A549 (cell line): Measurements from ENCODE around the gene ARFGEF3. TPM values are rescaled to one million over a fixed set of nuclear protein-coding genes. Genes with fewer than 3 reads are reported as not detected.

Experiments used
- ATAC-seq, 2 experiments: fragments of 200-7000 bp in 1 of 2; fragments of >200 bp in 1 of 2; cut with Nextera tagmentation in 1 of 2; cut with Tn5 transposase in 1 of 2; 3 replicates each; pipeline versions ENCODE4 v1.8.0 to v1.9.1; 2018 to 2020; ENCODE audit warnings: mild to moderate bottlenecking in 1 of 2, moderate library complexity in 1 of 2
- CTCF ChIA-PET: fragments of 300-600 bp; sonication (Branson Sonifier 250); formaldehyde crosslinking; extraction: SDS; loops from one replicate; lab custom pipeline; 2021; ENCODE audit warnings: antibody characterized with exemption, inconsistent platforms; lab: Yijun Ruan, JAX
- POLR2A ChIA-PET: fragments of 350-600 bp; formaldehyde crosslinking; extraction: SDS; loops from one replicate; lab custom pipeline; 2021; ENCODE audit warnings: antibody characterized with exemption, inconsistent platforms; lab: Yijun Ruan, JAX
- DNase-seq, 2 experiments: peaks; one replicate each; pipeline versions ENCODE4 v3.0.0 to v3.0.0-alpha.2; 2011 to 2016; ENCODE audit warnings: low read depth in 1 of 2, low spot score in 1 of 2
- FAIRE-seq: peaks from 2 replicates; lab custom pipeline; 2011; peaks lifted over from hg19 to GRCh38; lab: Jason Lieb, UNC
- H3K27ac ChIP-seq, 2 experiments: fragments of >200 bp; sonication (Bioruptor Twin); formaldehyde crosslinking; 3 replicates each; pipeline ENCODE4 v1.5.1; 2016 to 2017
- H3K4me1 ChIP-seq: fragments of >200 bp; sonication (Bioruptor Twin); formaldehyde crosslinking; 3 replicates; pipeline ENCODE4 v1.6.1; 2016
- H3K4me2 ChIP-seq: fragments of >200 bp; sonication (Bioruptor Twin); formaldehyde crosslinking; 3 replicates; pipeline ENCODE4 v1.6.1; 2016
- H3K4me3 ChIP-seq: fragments of >200 bp; sonication (Bioruptor Twin); formaldehyde crosslinking; 3 replicates; pipeline ENCODE4 v1.5.1; 2016
- H3K9me3 ChIP-seq: fragments of >200 bp; sonication (Bioruptor Twin); formaldehyde crosslinking; 3 replicates; pipeline ENCODE4 v1.6.1; 2016
- BHLHE40 ChIP-seq: IDR thresholded peaks from 2 replicates; pipeline ENCODE4 v1.6.1; 2012; ENCODE audit warnings: low read depth, low read length, inconsistent platforms
- CBX8 ChIP-seq: fragments of 200-600 bp; sonication (generic); IDR thresholded peaks from 2 replicates; pipeline ENCODE4 v1.6.1; 2016
- CHD4 ChIP-seq: fragments of 200-600 bp; sonication (generic); IDR thresholded peaks from 2 replicates; pipeline ENCODE4 v1.6.1; 2016; ENCODE audit warnings: antibody characterized with exemption, mild to moderate bottlenecking, borderline replicate concordance
- E2F6 ChIP-seq: IDR thresholded peaks from 2 replicates; pipeline ENCODE4 v1.6.1; 2012; ENCODE audit warnings: low read depth, borderline replicate concordance
- EHF ChIP-seq: fragments of 250-450 bp; sonication (Bioruptor Pico); IDR thresholded peaks from 2 replicates; pipeline ENCODE4 v1.5.0; 2020; ENCODE audit warnings: mild to moderate bottlenecking
- ESRRA ChIP-seq: fragments of 150-350 bp; IDR thresholded peaks from 2 replicates; pipeline ENCODE4 v1.6.1; 2014; ENCODE audit warnings: mild to moderate bottlenecking, low read length, borderline replicate concordance
- FOSB ChIP-seq: fragments of 250-450 bp; sonication (Bioruptor Pico); IDR thresholded peaks from 2 replicates; pipeline ENCODE4 v1.5.0; 2020; ENCODE audit warnings: mild to moderate bottlenecking, moderate library complexity
- FOSL2 ChIP-seq, 2 experiments: fragments of 450-650 bp in 1 of 2; fragments of >200 bp in 1 of 2; sonication (Bioruptor Twin) in 1 of 2; formaldehyde crosslinking; IDR thresholded peaks; 2 replicates each; pipeline versions ENCODE4 v1.5.0 to v1.6.1; 2016 to 2020; ENCODE audit warnings: mild to moderate bottlenecking in 1 of 2, moderate library complexity in 1 of 2
- HDAC2 ChIP-seq: fragments of 200-600 bp; sonication (generic); IDR thresholded peaks from 2 replicates; pipeline ENCODE4 v1.6.1; 2016
- HOXB13 ChIP-seq: fragments of 250-450 bp; sonication (Bioruptor Pico); IDR thresholded peaks from 2 replicates; pipeline ENCODE4 v1.5.0; 2020; ENCODE audit warnings: low read depth, mild to moderate bottlenecking, moderate library complexity
- HOXB5 ChIP-seq: fragments of 250-450 bp; sonication (Bioruptor Pico); IDR thresholded peaks from 2 replicates; pipeline ENCODE4 v1.5.0; 2020; ENCODE audit warnings: mild to moderate bottlenecking, moderate library complexity
- JUNB ChIP-seq: fragments of >200 bp; sonication (Bioruptor Twin); formaldehyde crosslinking; IDR thresholded peaks from 2 replicates; pipeline ENCODE4 v1.6.1; 2016
- KDM5A ChIP-seq: fragments of 200-600 bp; sonication (generic); IDR thresholded peaks from 2 replicates; pipeline ENCODE4 v1.6.1; 2016; ENCODE audit warnings: antibody characterized with exemption, mild to moderate bottlenecking
- MAFK ChIP-seq: fragments of 450-650 bp; IDR thresholded peaks from 2 replicates; pipeline ENCODE4 v1.6.1; 2014; ENCODE audit not compliant: partially characterized antibody
- MAZ ChIP-seq: fragments of 150-350 bp; IDR thresholded peaks from 2 replicates; pipeline ENCODE4 v1.6.1; 2014; ENCODE audit warnings: antibody characterized with exemption, low read depth, low read length, borderline replicate concordance
- NPAS2 ChIP-seq: fragments of 250-450 bp; sonication (Bioruptor Pico); IDR thresholded peaks from 2 replicates; pipeline ENCODE4 v1.8.0; 2022; ENCODE audit warnings: mild to moderate bottlenecking, moderate library complexity, borderline replicate concordance
- PHF8 ChIP-seq: fragments of 200-600 bp; sonication (generic); IDR thresholded peaks from 2 replicates; pipeline ENCODE4 v1.6.1; 2016; ENCODE audit warnings: low read depth, mild to moderate bottlenecking, antibody characterized with exemption, moderate library complexity, borderline replicate concordance
- POLR2A ChIP-seq: IDR thresholded peaks from 2 replicates; pipeline ENCODE4 v1.6.1; 2012; ENCODE audit warnings: mild to moderate bottlenecking, low read length
- POLR2AphosphoS2 ChIP-seq: conservative IDR thresholded peaks from 2 replicates; pipeline ENCODE4 v1.6.1; 2012; ENCODE audit warnings: low read length, improper control_type of control experiment, inconsistent platforms
- RAD21 ChIP-seq, 2 experiments: fragments of >200 bp in 1 of 2; sonication (Bioruptor Twin) in 1 of 2; formaldehyde crosslinking in 1 of 2; IDR thresholded peaks in 1 of 2; conservative IDR thresholded peaks in 1 of 2; 2 replicates in 1 of 2; 3 replicates in 1 of 2; pipeline ENCODE4 v1.6.1; 2012 to 2018; ENCODE audit warnings: inconsistent platforms in 1 of 2
- RARB ChIP-seq: fragments of 250-450 bp; sonication (Bioruptor Pico); IDR thresholded peaks from 2 replicates; pipeline ENCODE4 v1.8.0; 2021; ENCODE audit warnings: mild to moderate bottlenecking, moderate library complexity
- RCOR1 ChIP-seq: fragments of 150-350 bp; IDR thresholded peaks from 2 replicates; pipeline ENCODE4 v1.6.1; 2014; ENCODE audit warnings: antibody characterized with exemption, low read length, low read depth
- RFX5 ChIP-seq: fragments of 450-650 bp; IDR thresholded peaks from 2 replicates; pipeline ENCODE4 v1.7.1; 2014; ENCODE audit warnings: antibody characterized with exemption, mild to moderate bottlenecking, moderate library complexity
- SMC3 ChIP-seq: fragments of >200 bp; sonication (Bioruptor Twin); formaldehyde crosslinking; IDR thresholded peaks from 3 replicates; pipeline ENCODE4 v1.6.1; 2018; ENCODE audit warnings: inconsistent platforms
- SREBF2 ChIP-seq: fragments of 450-650 bp; IDR thresholded peaks from 2 replicates; pipeline ENCODE4 v1.6.1; 2014; ENCODE audit warnings: mild to moderate bottlenecking, moderate library complexity
- TFCP2L1 ChIP-seq: fragments of 250-450 bp; sonication (Bioruptor Pico); IDR thresholded peaks from 2 replicates; pipeline ENCODE4 v1.5.0; 2021; ENCODE audit warnings: mild to moderate bottlenecking
- TP53 ChIP-seq: fragments of 250-450 bp; sonication (Bioruptor Pico); IDR thresholded peaks from 2 replicates; pipeline ENCODE4 v1.5.0; 2021; ENCODE audit warnings: mild to moderate bottlenecking, moderate library complexity
- ZFP36 ChIP-seq: fragments of 450-650 bp; IDR thresholded peaks from 2 replicates; pipeline ENCODE4 v1.6.1; 2014; ENCODE audit warnings: borderline replicate concordance; ENCODE audit not compliant: partially characterized antibody
- WGBS: methylation state at CpG from one replicate; pipeline ENCODE4 v1.1.6; 2017; ENCODE audit errors: missing lambda C conversion rate; 5-methylcytosine and 5-hydroxymethylcytosine counted together
- polyA plus RNA-seq, 4 experiments: library from polyadenylated mRNA; depleted of rRNA in 3 of 4; stranded (reverse); fragments of >200 nt; fragmentation: RNase III in 1 of 4; extraction: RNeasy Plus Mini Kit Qiagen cat#74134 plus additional on column Dnase treatment in 1 of 4; gene quantifications; 2 replicates in 3 of 4; 3 replicates in 1 of 4; pipeline ENCODE4 v1.2.3, GENCODE V29; 2011 to 2017
- TF ChIP-seq, protein P1 (sequence below): fragments of 450-650 bp; IDR thresholded peaks from 2 replicates; pipeline ENCODE4 v1.6.1; 2014; ENCODE audit warnings: antibody characterized with exemption
- TF ChIP-seq, protein P2 (sequence below): fragments of >200 bp; sonication (Bioruptor Twin); formaldehyde crosslinking; IDR thresholded peaks from 2 replicates; pipeline ENCODE4 v1.6.1; 2016

The ARFGEF3 gene
- polyA plus RNA-seq, 2 of the 4 experiments (the other 2 are of a cell fraction) = 0.15 to 0.83 TPM

GRCh38 chr6:138145402-138145801, 16.3 kb upstream of the ARFGEF3 start:
- ChIA-PET POLR2A (no interaction called here), CTCF (no interaction called here)
- no peak overlapping the region for H3K27ac ChIP-seq
- DNase-seq (no peak), ATAC-seq (no peak), FAIRE-seq (no peak)
- H3K4me2 ChIP-seq = no peak overlapping the region
- H3K4me1 ChIP-seq = no peaks in the 10 kb centered on the region
- 24% methylated on average over 3 of the region's 3 CpGs for WGBS
- H3K9me3 ChIP-seq = no peaks in the 10 kb centered on the region
- TF ChIP-seq EHF (CRISPR knock-in tag) = no peak
- no peak for TF ChIP-seq HOXB13 (CRISPR knock-in tag)
- no peak for TF ChIP-seq POLR2AphosphoS2
- no peak for TF ChIP-seq BHLHE40
- no peak for TF ChIP-seq RFX5
- no peak for TF ChIP-seq ESRRA
- TF ChIP-seq TP53 (CRISPR knock-in tag) = no peak
- TF ChIP-seq SMC3 = no peak
- no peak overlapping the region for H3K4me3 ChIP-seq

GRCh38 chr6:138146544-138146943, 15.2 kb upstream of the ARFGEF3 start:
- no peak overlapping the region for H3K4me3 ChIP-seq
- DNase-seq = no peak
- TF ChIP-seq, protein P1, sequence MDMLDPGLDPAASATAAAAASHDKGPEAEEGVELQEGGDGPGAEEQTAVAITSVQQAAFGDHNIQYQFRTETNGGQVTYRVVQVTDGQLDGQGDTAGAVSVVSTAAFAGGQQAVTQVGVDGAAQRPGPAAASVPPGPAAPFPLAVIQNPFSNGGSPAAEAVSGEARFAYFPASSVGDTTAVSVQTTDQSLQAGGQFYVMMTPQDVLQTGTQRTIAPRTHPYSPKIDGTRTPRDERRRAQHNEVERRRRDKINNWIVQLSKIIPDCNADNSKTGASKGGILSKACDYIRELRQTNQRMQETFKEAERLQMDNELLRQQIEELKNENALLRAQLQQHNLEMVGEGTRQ = no peak
- TF ChIP-seq E2F6 (no peak), HDAC2 (no peak), MAZ (no peak), RCOR1 (no peak), JUNB (no peak), KDM5A (no peak), CHD4 (no peak), POLR2A (no peak), RFX5 (no peak)
- no peak for FAIRE-seq
- no peak for ATAC-seq
- no peak overlapping the region for H3K27ac ChIP-seq
- no peak overlapping the region for H3K4me2 ChIP-seq
- WGBS = 66% methylated on average over 5 of the region's 5 CpGs
- no peaks in the 10 kb centered on the region for H3K4me1 ChIP-seq
- no peaks in the 10 kb centered on the region for H3K9me3 ChIP-seq
- ChIA-PET CTCF (no interaction called here), POLR2A (no interaction called here)

GRCh38 chr6:138155443-138155842, 6.3 kb upstream of the ARFGEF3 start:
- FAIRE-seq = no peak
- ChIA-PET POLR2A (no interaction called here), CTCF (interaction anchor here (1.1 kb wide), 1 partner anchor 17 kb away, joined by 3 read pairs; no protein-coding TSS in a partner anchor)

GRCh38 chr6:138157986-138158638, 3.6 kb upstream of the ARFGEF3 start:
- ChIA-PET POLR2A (no interaction called here), CTCF (no interaction called here)
- FAIRE-seq (no peak), DNase-seq (no peak), ATAC-seq (no peak)
- 25% methylated on average over 4 of the region's 4 CpGs for WGBS
- H3K4me3 ChIP-seq = no peak overlapping the region
- TF ChIP-seq NPAS2 (CRISPR knock-in tag) (no peak), ZFP36 (no peak), TFCP2L1 (CRISPR knock-in tag) (no peak), HDAC2 (no peak), POLR2AphosphoS2 (no peak), FOSB (no peak), SMC3 (no peak), CBX8 (no peak), HOXB5 (no peak), SREBF2 (no peak), RAD21 (conservative IDR thresholded peaks at IDR 0.05 in 1 of 2, IDR thresholded peaks at IDR 0.05 in 1 of 2) (no peak), FOSL2 (IDR thresholded peaks at IDR 0.05) (no peak), FOSL2 (CRISPR knock-in tag; IDR thresholded peaks at IDR 0.05) (no peak), EHF (CRISPR knock-in tag) (no peak), POLR2A (no peak), MAFK (no peak), TP53 (CRISPR knock-in tag) (no peak), JUNB (no peak)
- TF ChIP-seq, protein P2, sequence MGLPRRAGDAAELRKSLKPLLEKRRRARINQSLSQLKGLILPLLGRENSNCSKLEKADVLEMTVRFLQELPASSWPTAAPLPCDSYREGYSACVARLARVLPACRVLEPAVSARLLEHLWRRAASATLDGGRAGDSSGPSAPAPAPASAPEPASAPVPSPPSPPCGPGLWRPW = no peak
- TF ChIP-seq, protein P1 = no peak
- peaks cover 4% of the 10 kb centered on the region; the same call in 2 of the 3 replicates for H3K9me3 ChIP-seq
- peaks cover 4% of the 10 kb centered on the region; the same call in 1 of the 3 replicates for H3K4me1 ChIP-seq
- no peak overlapping the region for H3K4me2 ChIP-seq
- H3K27ac ChIP-seq = no peak overlapping the region

More at GRCh38 chr6:138155443-138155842, 6.3 kb upstream of the ARFGEF3 start:
- H3K9me3 ChIP-seq = peaks cover 4% of the 10 kb centered on the region; the same call in 2 of the 3 replicates
- ATAC-seq (no peak), DNase-seq (no peak)
- no peak overlapping the region for H3K27ac ChIP-seq
- WGBS = 13% methylated on average over 1 of the region's 1 CpG
- TF ChIP-seq PHF8 (no peak), RARB (CRISPR knock-in tag) (no peak)
- no peaks in the 10 kb centered on the region for H3K4me1 ChIP-seq
- H3K4me2 ChIP-seq = no peak overlapping the region
- no peak overlapping the region for H3K4me3 ChIP-seq
